Measurements from ENCODE around the gene ABCA7.

DNA sequence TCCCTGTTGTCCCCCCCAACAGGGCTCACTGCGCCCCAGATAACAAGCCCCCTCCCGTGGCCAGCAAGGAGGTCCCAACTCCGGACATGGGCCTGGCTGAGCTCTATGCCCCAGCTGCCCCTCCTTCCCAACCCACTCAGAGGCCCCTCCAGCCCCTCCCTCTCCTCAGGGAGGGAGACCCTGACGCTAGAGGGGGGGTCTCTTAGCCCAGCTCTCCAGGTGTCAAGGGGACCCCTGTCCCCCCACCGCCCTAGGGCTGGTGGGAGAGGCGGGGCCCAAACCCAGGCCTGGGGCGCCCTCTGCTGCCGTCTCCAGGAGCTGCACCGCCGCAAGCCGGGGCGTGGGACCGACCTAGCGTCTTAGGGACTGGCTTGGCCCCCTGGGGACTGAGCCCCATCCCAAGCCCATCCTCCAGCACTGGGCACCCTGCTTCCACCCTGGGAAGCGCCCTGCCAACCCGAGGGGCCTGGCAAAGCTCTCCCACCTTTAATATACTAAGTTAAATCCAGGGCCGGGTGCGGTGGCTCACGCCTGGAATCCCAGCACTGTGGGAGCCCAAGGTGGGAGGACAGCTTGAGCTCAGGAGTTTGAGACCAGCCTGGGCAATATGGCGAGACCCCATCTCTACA lies 38.3 kb upstream of the ABCA7 start:
- peak; percentile 75 to 95 (median 84) for TF ChIP-seq CTCF (IDR thresholded peaks at IDR 0.05)
- TF ChIP-seq POLR2A (IDR thresholded peaks at IDR 0.05) = no peak
